ENCODE measurements around the gene MICOS13.

GRCh38 chr19:5690955-5691821, 10.9 kb upstream of the MICOS13 start:
- no peak for TF ChIP-seq CTCF (conservative IDR thresholded peaks at IDR 0.05; ENCODE audit: low read length)
- TF ChIP-seq EZH2phosphoT487 (IDR thresholded peaks at IDR 0.05; ENCODE audit: borderline replicate concordance, low read depth, low read length): no peak
